Naive B cell (primary cell): ENCODE data around the gene ARRDC1. TPM values are rescaled to one million over a fixed set of nuclear protein-coding genes. Genes with fewer than 3 reads are reported as not detected.
A peak's percentile ranks its signal among the peaks of the same experiment; 100 is the strongest.
"Not testable (repeated sequence)": the region's sequence is repeated elsewhere in the genome, so short reads cannot be mapped to it uniquely, and the experiment has no call there.

Source experiments
- ATAC-seq, 2 donors: fragments of 150-1000 bp; cut with Tn5 transposase; 2 replicates each; pipeline ENCODE4 v1.10.0; 2021; ENCODE audit warnings: low read depth in 2 of 2, mild to moderate bottlenecking in 2 of 2, moderate library complexity in 2 of 2
- DNase-seq: peaks from one replicate; pipeline ENCODE4 v3.0.0; 2022
- H3K27ac Mint-ChIP-seq, 6 donors: one replicate each; pipeline ENCODE4 v1.8.0; 2020 to 2022; ENCODE audit warnings: mild to moderate bottlenecking in 6 of 6, mixed read lengths in 6 of 6, moderate library complexity in 5 of 6, inconsistent platforms in 2 of 6
- H3K27me3 Mint-ChIP-seq, 3 donors: one replicate each; pipeline ENCODE4 v1.8.0; 2021 to 2022; ENCODE audit warnings: mixed read lengths in 3 of 3, mild to moderate bottlenecking in 1 of 3
- H3K36me3 Mint-ChIP-seq, 2 donors: one replicate each; pipeline ENCODE4 v1.8.0; 2020 to 2022; ENCODE audit warnings: mixed read lengths in 2 of 2, inconsistent platforms in 1 of 2, mild to moderate bottlenecking in 1 of 2
- H3K4me1 Mint-ChIP-seq, 3 donors: one replicate each; pipeline ENCODE4 v1.8.0; 2020 to 2022; ENCODE audit warnings: mixed read lengths in 3 of 3, inconsistent platforms in 1 of 3, mild to moderate bottlenecking in 1 of 3, moderate library complexity in 1 of 3
- H3K4me3 Mint-ChIP-seq, 8 donors: one replicate each; pipeline ENCODE4 v1.8.0; 2020 to 2022; ENCODE audit warnings: mild to moderate bottlenecking in 8 of 8, mixed read lengths in 8 of 8, moderate library complexity in 8 of 8, inconsistent platforms in 2 of 8
- H3K9me3 Mint-ChIP-seq, 7 donors: one replicate each; pipeline ENCODE4 v1.8.0; 2020 to 2022; ENCODE audit warnings: mixed read lengths in 7 of 7, mild to moderate bottlenecking in 5 of 7, inconsistent platforms in 2 of 7, moderate library complexity in 1 of 7
- polyA plus RNA-seq, 6 donors: library from polyadenylated mRNA; unstranded; fragments of 300-500 nt; fragmentation: Illumina TruSeq; gene quantifications; one replicate each; pipeline ENCODE4 v1.2.3, GENCODE V29; 2021; ENCODE audit warnings: low read depth in 6 of 6

The ARRDC1 gene
- polyA plus RNA-seq, 6 donors from 2014 or later: 30.3 to 65.5 (median 40.0) TPM

DNA sequence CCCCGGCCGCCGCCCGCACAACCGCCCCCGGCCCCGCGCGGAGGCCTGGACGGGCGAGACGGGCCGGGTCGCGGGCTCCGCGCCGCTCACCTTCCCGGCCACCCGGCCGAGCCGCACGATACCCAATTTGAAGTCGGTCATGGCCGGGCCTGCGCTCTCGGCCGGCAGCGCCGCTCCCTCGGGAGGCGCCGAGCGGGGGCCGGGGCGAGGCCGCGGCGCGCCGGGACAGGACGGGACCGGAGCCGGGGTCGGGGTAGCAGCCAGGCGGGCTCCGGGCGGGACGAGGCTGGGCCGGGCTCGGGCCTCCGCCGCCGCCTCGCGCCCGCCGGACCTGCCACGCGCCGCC lies 15.4 kb upstream of the ARRDC1 start:
- peak overlapping the region in 2 of 8 donors; percentile 92 for H3K4me3 Mint-ChIP-seq
- ATAC-seq (peak; percentile 15 to 18), DNase-seq (no peak)
- H3K27ac Mint-ChIP-seq: peak overlapping the region in 1 of 6 donors; percentile 91
- H3K36me3 Mint-ChIP-seq: peaks cover 6 to 8% of the 10 kb centered on the region in 2 donors
- H3K27me3 Mint-ChIP-seq: no peaks in the 10 kb centered on the region
- H3K9me3 Mint-ChIP-seq: no peaks in the 10 kb centered on the region
- peaks cover 12 to 27% (median 14%) of the 10 kb centered on the region in 3 donors for H3K4me1 Mint-ChIP-seq

DNA sequence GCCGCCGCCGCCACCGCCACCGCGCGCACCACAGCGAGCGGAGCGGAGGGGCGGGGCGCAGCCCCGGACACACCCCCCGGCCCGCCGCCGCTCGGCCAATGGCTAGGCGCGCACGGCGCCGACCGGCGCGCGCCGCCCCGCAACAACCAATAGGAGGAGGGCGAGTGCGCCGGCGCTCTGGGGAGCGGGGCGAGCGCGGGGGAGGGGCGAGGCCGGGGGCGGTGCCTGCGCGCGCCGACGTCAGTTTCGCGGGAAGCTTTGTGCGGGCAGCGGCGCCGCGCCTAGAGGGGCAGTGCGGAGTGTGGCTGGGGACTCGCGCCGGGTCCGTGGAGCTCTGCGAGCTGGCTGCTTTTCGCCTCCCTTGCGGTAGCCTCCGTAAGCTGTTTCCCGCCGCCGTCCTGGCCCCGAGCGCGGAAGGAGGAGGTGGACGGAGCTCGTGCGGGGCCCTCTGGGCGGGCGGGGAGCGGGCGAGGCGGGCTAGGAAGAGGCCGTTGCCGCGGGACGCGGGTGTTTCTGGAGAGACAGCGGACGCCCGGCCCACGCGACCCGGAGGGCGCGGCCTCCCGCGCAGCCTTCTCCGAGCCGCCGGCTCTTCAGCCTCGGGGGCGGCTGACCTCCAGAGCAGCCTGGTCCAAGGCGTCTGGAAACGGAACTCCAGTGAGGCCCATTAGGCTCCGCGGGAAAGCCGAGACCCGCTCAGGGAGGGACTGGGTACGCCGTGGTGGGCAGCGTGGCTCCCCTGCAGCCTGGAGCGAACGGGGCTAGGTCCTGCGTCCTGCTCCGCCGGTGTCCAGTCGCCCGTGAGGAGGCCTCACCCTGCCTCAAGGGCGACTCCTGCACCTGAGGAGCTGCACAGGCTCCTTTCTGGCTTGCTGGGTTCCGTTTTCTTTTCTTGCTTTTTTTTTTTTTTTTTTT lies 14.8 kb upstream of the ARRDC1 start, which contains the start of gene ZMYND19:
TSS of gene ZMYND19 (minus strand) at position 44 of the 915 bp plus-strand sequence. CDS start 249 bp downstream, outside the sequence.
- Mint-ChIP-seq H3K4me1 (peaks cover 12 to 27% (median 14%) of the 10 kb centered on the region in 3 donors), H3K27ac (peak within 1 kb of the TSS; percentile 91 to 98 (median 94)), H3K36me3 (peaks cover 6 to 8% of the 10 kb centered on the region in 2 donors), H3K4me3 (peak within 1 kb of the TSS; percentile 92 to 98 (median 96)), H3K9me3 (no peaks in the 10 kb centered on the region), H3K27me3 (no peaks in the 10 kb centered on the region)
- DNase-seq: peak; percentile 92
- ATAC-seq: peak; percentile 95 to 96

DNA sequence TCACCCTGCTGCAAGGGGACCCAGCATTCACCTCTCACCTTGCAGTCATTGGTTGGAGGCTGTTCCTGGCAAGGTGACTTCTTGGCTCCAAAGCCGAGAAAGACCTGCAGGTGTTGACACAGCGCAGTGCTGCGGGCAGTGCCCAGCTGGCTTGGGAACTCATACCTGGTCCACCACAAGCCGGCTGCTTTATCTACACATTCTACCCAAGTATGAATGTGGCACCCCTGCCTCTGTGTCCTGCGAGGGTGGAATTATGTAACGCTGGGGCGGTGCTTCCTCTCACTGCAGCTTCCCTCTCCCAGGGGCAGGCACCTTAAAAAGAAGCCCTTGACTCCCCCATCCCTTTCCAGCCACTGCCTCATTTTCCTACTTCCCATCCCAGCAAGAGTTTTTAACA lies 12.7 kb upstream of the ARRDC1 start:
- Mint-ChIP-seq H3K27ac (peak overlapping the region in 1 of 6 donors; percentile 59), H3K9me3 (no peaks in the 10 kb centered on the region), H3K4me3 (peak overlapping the region in 2 of 8 donors; percentile 55 to 73), H3K4me1 (peaks cover 9 to 27% (median 14%) of the 10 kb centered on the region in 3 donors), H3K27me3 (no peaks in the 10 kb centered on the region), H3K36me3 (peaks cover 0 to 4% of the 10 kb centered on the region in 2 donors)
- DNase-seq (no peak), ATAC-seq (no peak)

DNA sequence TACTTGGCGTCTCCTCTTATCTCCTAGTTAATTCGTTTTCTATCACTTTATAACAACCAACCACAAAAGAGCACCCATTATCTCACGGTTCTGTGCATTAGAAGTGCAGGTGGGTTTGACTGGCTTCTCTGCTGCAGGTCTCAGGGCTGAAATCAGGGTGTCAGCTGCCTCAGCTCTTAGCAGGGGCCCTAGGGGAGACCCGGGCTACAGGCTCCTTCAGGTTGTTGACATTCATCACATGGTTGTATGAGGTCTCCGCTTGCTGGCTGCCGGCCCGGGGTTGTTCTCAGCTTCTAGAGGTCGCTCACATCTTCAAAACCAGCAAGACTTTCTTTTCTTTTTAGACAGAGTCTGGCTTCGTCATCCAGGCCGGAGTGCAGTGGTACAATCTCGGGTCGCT lies 12.3 kb upstream of the ARRDC1 start:
- DNase-seq: no peak
- ATAC-seq: no peak
- no peaks in the 10 kb centered on the region for H3K27me3 Mint-ChIP-seq
- H3K27ac Mint-ChIP-seq: peak overlapping the region in 1 of 6 donors; percentile 59
- H3K9me3 Mint-ChIP-seq: no peaks in the 10 kb centered on the region
- H3K4me1 Mint-ChIP-seq: peaks cover 5 to 23% (median 11%) of the 10 kb centered on the region in 3 donors
- peak overlapping the region in 3 of 8 donors; percentile 32 to 82 (median 55) for H3K4me3 Mint-ChIP-seq
- no peaks in the 10 kb centered on the region for H3K36me3 Mint-ChIP-seq

DNA sequence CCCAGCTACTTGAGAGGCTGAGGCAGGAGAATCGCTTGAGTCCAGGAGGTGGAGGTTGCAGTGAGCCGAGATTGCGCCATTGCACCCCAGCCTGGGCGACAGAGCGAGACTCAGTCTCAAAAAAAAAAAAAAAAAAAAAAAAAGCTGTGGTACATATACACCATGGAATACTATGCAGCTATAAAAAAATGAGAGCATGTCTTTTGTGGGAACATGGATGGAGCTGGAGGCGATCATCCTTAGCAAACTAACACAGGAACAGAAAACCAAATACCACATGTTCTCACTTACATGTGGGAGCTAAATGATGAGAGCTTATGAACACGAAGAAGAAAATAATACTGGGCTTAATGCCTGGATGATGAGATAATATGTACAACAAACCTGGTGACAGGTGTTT lies 8.9 kb upstream of the ARRDC1 start:
- H3K9me3 Mint-ChIP-seq, H3K27me3 Mint-ChIP-seq, H3K4me1 Mint-ChIP-seq, ATAC-seq, H3K27ac Mint-ChIP-seq, H3K4me3 Mint-ChIP-seq, H3K36me3 Mint-ChIP-seq, DNase-seq: not testable (repeated sequence)

DNA sequence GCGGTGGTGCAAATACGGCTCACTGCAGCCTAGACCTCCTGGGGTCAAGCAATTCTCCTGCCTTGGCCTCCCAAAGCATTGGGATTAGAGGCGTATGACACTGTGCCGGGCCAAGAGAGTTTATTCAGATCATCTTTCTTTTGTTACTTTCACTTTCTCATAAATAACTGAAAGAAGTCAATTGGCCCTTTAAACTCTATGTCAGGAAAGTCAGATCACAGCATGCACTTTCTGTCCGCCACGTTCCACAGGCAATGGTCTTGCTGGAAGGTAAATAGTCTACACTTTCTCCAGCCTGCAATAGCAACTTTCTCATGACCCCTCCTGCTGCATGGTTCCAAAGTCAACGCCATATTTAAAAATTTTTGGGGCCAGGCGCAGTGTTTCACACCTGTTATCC lies 6.5 kb upstream of the ARRDC1 start:
- H3K27me3 Mint-ChIP-seq: no peaks in the 10 kb centered on the region
- H3K27ac Mint-ChIP-seq: no peak overlapping the region
- peak overlapping the region in 1 of 8 donors; percentile 21 for H3K4me3 Mint-ChIP-seq
- DNase-seq (no peak), ATAC-seq (no peak)
- no peaks in the 10 kb centered on the region for H3K9me3 Mint-ChIP-seq
- no peaks in the 10 kb centered on the region for H3K36me3 Mint-ChIP-seq
- H3K4me1 Mint-ChIP-seq: peaks cover 12 to 16% (median 14%) of the 10 kb centered on the region in 3 donors

DNA sequence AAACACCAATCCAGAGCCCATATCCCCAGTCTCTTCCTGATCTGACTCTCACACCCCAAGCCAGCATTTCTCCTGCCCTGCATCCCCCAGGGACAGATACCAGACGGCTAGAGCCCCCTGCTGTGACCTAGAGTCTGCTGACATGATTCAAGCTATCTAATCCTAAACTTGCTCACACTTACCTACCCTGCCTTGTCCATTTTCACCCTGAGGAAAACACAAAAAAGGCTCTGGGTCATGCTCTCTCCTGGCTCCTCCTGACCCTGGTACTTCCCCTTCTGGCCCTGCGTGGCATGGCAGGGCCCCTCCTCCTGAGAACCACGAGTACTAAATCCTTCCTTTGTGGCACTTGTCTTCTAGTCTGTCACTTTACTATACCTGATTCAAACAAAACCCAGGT lies 2.8 kb upstream of the ARRDC1 start:
- no peaks in the 10 kb centered on the region for H3K36me3 Mint-ChIP-seq
- H3K4me3 Mint-ChIP-seq: peak overlapping the region in 4 of 8 donors; percentile 31 to 74 (median 47)
- no peak for ATAC-seq
- no peak for DNase-seq
- H3K27me3 Mint-ChIP-seq: no peaks in the 10 kb centered on the region
- H3K4me1 Mint-ChIP-seq: peaks cover 21 to 33% (median 29%) of the 10 kb centered on the region in 3 donors
- H3K9me3 Mint-ChIP-seq: no peaks in the 10 kb centered on the region
- peak overlapping the region in 2 of 6 donors; percentile 50 to 75 for H3K27ac Mint-ChIP-seq

DNA sequence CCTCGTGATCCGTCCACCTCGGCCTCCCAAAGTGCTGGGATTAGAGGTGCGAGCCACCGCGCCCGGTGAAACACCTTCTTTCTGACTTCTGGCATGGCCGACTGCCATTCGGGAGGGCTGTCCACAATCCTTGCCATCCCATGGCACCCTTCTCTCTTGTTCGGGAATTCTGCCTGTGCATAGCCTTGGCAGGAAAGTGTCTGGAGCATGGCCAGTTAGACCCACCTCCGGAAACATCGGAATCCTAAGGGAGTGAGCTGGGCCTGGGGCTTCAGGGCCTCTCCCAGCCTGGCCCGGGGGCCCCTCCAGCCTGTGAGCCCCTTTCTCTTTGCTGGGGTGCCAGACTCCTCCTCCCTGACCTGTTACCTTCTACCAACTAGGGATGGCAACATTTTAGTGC lies 1.6 kb upstream of the ARRDC1 start:
- Mint-ChIP-seq H3K4me3 (peak overlapping the region in 7 of 8 donors; percentile 30 to 85 (median 73)), H3K36me3 (no peaks in the 10 kb centered on the region), H3K4me1 (peaks cover 15 to 35% (median 27%) of the 10 kb centered on the region in 3 donors), H3K9me3 (no peaks in the 10 kb centered on the region), H3K27me3 (no peaks in the 10 kb centered on the region), H3K27ac (peak overlapping the region in 3 of 6 donors; percentile 42 to 88 (median 52))
- DNase-seq: no peak
- ATAC-seq: no peak

DNA sequence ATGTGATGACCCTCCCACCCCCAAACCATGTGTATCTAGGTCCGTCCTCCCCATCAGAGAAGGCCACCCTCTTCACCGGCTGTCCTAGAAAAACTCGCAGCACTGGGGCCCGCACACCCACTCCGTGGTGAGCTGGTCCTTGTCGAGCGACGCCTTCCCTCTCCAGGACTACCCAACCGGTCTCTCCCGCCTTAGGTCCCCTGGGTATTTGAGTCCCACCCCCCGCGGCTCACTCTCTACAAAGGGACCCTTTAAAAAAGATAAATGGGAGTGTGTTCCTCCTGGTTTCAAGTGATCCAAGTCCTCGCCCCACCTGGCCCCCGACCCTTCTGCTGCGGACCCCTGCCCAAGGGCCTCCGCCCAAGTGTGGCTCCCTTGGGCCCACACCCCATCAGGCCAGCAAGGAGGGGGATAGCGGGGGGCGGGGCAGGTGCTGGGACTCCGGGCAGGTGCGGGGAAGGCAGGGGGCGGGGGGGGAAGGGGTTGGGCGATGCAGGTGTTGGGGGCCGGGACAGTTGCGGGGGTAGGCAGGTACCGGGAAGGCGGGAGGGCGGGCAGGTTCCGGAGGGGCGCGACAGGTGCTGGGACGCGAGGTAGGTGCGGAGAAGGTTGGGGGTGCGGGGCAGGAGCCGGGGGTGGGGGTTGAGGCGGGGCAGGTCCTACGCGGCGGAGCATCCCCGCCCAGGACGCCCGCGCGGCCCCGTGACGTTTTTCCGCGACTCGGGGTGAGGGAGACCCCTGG lies 970 bp upstream of the ARRDC1 start:
- Mint-ChIP-seq H3K9me3 (no peaks in the 10 kb centered on the region), H3K4me1 (peaks cover 15 to 36% (median 27%) of the 10 kb centered on the region in 3 donors), H3K27me3 (no peaks in the 10 kb centered on the region), H3K27ac (peak overlapping the region in 4 of 6 donors; percentile 20 to 88 (median 60)), H3K4me3 (peak overlapping the region; percentile 30 to 85 (median 69)), H3K36me3 (no peaks in the 10 kb centered on the region)
- DNase-seq (no peak), ATAC-seq (no peak)

DNA sequence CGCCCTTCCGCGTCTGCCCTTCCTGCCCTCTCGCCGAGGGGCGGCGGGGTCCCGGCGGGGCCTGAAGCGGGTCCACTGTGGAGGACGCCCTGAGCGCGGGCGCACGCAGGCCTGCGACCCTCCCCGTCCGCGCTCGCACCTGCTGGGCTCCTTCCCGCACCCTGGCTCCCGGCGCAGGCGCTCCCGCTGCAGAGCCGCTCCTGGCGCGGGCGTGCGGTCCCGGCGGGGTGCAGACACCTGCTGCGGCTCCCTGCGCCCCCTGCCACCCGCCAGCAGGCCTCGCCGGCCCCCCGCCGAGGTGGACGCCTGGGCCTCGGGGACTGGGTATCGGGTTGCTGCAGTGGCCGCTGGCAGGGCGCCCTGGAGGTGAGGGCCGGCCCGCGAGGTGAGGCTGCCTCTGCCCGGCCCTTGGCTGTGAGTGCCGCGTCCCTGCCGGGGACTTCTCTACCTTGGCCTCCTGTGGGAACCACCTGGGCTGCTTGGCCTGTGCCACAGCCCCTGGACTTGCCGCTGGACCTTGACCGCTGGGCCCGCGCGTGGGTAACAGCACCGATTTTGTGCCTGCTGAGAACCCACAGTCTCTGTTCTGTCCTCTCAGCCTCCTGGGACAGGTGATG lies 627 bp downstream of the ARRDC1 start:
- peak overlapping the region in 3 of 6 donors; percentile 65 to 88 (median 65) for H3K27ac Mint-ChIP-seq
- peak overlapping the region; percentile 71 to 93 (median 82) for H3K4me3 Mint-ChIP-seq
- ATAC-seq (peak; percentile 1 to 2), DNase-seq (no peak)
- no peaks in the 10 kb centered on the region for H3K36me3 Mint-ChIP-seq
- peaks cover 15 to 41% (median 27%) of the 10 kb centered on the region in 3 donors for H3K4me1 Mint-ChIP-seq
- no peaks in the 10 kb centered on the region for H3K27me3 Mint-ChIP-seq
- H3K9me3 Mint-ChIP-seq: no peaks in the 10 kb centered on the region

DNA sequence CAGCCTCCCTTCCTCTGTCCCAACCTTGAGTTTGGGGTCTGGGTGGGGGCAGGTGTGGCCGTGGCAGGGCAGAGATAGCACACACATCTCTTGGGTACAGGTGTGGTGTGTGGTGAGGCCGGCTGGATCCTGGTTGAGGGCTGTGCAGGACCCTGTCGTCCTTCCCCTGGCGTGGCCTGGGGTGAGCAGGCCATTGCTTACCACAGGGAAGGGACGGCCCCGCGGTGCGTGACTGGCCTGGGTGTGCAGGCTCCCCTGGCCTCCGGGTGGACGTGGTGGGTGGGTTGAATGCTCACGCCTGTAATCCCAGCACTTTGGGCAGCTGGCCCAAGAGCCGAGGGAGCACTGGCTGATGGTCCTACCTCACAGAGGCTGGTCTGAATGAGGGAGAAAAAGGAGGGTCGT lies 1.2 kb downstream of the ARRDC1 start:
- Mint-ChIP-seq H3K36me3 (no peaks in the 10 kb centered on the region), H3K4me3 (peak overlapping the region; percentile 71 to 93 (median 82)), H3K27ac (peak overlapping the region in 2 of 6 donors; percentile 65)

DNA sequence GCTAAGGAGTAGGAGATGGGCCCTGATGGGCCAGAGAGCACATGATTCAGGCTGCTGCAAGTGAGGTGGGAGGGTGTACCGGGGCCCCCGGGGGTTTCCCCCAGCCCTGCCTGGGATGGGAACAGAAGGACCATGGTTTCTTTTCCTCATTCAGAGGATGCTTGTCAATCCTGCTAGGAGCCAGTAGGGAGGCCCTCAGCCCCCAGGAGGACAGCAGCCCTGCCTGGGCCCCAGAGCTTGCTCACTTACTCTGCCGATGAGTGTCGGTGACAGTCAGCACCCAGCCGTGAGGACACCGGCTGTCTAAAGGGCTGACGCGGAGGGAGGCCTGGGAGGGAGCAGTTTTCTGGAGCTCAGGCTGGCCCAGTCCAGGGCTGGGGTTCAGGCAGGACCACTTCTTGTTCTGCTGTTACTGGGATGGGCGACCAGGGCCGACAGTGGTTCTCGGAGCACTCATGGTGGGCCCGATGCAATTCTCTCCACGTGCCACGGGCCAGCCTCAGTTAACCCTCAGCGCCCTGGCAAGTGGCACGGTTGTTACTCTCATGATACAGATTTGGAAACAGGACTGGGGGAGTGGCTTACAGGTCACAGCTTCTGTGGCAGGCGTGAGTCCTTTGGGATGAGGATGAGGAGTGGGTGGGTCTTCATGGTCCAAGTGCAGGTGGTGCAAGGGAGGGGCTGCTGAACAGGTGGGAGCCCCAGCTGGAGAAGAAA lies 1.8 kb downstream of the ARRDC1 start:
- Mint-ChIP-seq H3K27me3 (no peaks in the 10 kb centered on the region), H3K4me3 (peak overlapping the region; percentile 71 to 93 (median 82)), H3K9me3 (no peaks in the 10 kb centered on the region), H3K27ac (peak overlapping the region in 1 of 6 donors; percentile 72), H3K36me3 (no peaks in the 10 kb centered on the region), H3K4me1 (peaks cover 19 to 48% (median 32%) of the 10 kb centered on the region in 3 donors)
- ATAC-seq: no peak
- no peak for DNase-seq

More for the DNA sequence above, 1.2 kb downstream of the ARRDC1 start:
- Mint-ChIP-seq H3K27me3 (no peaks in the 10 kb centered on the region), H3K9me3 (no peaks in the 10 kb centered on the region), H3K4me1 (peaks cover 19 to 46% (median 32%) of the 10 kb centered on the region in 3 donors)
- ATAC-seq (no peak), DNase-seq (no peak)
